ENCODE results near the gene POLR2I.
"Not testable (repeated sequence)": the region's sequence is repeated elsewhere in the genome, so short reads cannot be mapped to it uniquely, and the experiment has no call there.

- TF ChIP-seq EZH2phosphoT487 (IDR thresholded peaks at IDR 0.05; ENCODE audit: low read depth); CTCF (IDR thresholded peaks at IDR 0.05; ENCODE audit: low read depth, low read length): not testable (repeated sequence)
These were observed 45.7 kb downstream of the POLR2I start for GRCh38 chr19:36068810-36069499.
